Measurements from ENCODE around the gene PSMG3.

PSMG3 gene

DNA sequence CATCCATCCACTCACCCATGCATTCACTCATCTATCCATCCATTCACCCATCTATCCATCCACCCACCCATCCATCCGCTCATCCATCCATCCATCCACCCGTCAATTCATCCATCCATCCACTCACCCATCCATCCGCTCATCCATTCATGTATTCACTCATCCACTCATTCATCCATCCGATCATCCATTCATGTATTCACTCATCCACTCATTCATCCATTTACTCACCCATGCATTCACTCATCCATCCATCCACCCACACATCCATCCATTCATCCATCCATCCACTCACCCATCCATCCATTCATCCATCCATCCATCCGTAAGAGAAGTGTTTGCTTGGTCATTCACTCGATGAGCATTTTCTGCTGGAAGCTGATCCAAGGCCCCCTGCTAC is 8.7 kb upstream of the PSMG3 start:
- no peak for DNase-seq

- no peak for DNase-seq
These were observed 6.9 kb upstream of the PSMG3 start for GRCh38 chr7:1576521-1577253.

GRCh38 chr7:1575809-1576208 is 6.0 kb upstream of the PSMG3 start:
- DNase-seq = no peak

GRCh38 chr7:1572111-1572822 is 2.4 kb upstream of the PSMG3 start:
- peak; percentile 36 to 49 (median 48) for DNase-seq

DNA sequence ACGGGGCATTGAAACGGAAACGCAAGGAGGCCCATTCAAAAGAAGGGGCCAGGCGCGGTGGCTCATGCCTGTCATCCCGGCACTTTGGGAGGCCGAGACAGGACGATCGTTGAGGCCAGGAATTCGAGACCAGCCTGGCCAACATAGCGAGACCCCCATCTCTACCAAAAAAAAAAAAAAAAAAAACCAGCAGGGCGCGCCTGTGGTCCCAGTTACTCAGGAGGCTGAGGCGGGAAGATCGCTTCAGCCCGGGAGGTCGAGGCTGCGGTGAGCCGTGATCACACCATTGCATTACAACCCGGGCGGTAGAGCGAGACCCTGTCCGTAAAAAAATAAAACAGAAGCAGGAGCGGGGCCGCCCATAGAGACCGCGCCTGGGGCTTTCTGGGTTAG is 396 bp downstream of the PSMG3 start:
- no peak for DNase-seq

DNA sequence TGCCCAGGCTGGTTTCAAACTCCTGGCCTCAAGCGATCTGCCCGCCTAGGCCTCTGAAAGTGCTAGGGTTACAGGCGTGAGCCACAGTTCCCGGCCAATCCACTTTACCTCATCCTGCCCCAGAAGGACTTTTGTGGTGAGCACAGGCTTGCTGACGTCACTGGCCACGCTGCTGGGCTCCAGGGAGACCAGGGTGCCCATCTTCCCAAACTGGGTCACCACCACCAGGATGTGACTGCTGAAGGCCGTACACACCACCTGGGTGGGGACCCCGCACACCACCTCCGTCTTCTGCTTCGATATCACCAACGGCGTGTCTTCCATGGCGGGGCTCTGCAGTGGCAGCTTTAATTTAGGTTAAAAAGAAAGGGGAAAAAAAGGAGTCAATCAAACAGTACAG is 816 bp downstream of the PSMG3 start:
- DNase-seq = peak; percentile 31 to 57 (median 44)

GRCh38 chr7:1567896-1568510 is 1.8 kb downstream of the PSMG3 start:
- DNase-seq = no peak

GRCh38 chr7:1567049-1567771 is 2.6 kb downstream of the PSMG3 start:
- DNase-seq = no peak

DNA sequence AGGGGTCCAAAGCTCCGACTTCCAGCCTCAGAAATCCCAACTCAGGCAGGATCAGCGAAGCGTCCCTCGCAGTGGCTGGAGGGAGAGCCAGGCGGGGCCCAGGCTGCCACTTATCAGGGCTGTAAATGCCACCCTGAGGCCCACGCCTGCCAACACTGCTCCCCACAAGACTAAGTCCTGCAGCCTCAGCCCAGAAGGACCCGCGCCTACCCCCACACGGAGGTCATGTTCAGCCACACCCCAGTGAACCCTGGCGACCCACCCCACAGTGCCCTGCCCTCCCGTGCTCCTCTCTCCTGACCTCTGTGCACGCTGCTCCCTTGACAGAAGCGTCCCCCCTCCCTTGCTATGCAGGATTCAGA is 3.2 kb downstream of the PSMG3 start:
- DNase-seq = no peak

GRCh38 chr7:1564603-1565022 is 5.2 kb downstream of the PSMG3 start:
- peak; percentile 49 to 52 (median 51) for DNase-seq

DNA sequence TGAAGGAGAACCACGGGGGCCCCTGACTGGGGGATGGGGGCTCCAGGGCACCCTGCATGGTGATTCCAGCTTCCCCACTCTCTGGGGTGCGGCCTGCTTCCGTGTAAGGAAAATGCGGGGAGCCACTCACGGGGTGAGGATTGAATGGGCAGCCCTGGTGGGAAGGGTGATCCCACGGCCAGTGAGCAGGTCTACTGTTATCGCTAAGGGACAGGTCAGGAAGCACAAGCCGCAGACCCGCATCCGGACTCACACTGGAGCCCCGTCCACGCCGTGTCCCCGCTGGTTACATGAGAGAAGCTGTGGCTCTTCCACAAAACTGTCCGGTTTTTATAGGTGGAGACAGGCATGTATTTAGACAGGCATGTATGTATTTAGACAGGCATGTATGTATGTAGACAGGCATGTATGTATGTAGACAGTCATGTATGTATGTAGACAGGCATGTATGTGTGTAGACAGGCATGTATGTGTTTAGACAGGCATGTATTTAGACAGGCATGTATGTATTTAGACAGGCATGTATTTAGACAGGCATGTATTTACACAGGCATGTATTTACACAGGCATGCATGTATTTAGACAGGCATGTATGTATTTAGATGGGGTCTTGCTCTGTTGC is 5.7 kb downstream of the PSMG3 start:
- peak in 1 of 3 donors; percentile 20 for DNase-seq

- no peak for DNase-seq
These were observed 7.2 kb downstream of the PSMG3 start for GRCh38 chr7:1562597-1563051.

DNA sequence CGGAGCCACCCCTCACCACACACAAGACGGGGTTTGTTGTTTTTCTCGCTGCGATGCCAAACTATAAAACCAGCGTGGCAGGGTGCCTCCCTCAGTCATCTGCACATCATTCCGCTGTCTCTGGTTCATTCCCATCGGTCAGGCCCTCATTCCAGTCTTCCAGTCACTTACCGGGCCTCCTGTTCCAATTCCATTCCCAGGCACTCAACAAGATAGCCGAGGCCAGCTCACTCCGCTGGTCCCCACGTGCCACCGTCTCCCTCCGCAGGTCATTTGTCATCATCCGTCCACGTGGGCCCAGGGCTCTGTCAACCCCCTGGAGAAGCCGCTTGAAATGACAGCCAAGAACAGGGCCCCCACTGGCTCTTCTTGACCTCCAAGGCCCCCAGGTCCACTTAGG is 7.7 kb downstream of the PSMG3 start:
- DNase-seq = no peak

DNA sequence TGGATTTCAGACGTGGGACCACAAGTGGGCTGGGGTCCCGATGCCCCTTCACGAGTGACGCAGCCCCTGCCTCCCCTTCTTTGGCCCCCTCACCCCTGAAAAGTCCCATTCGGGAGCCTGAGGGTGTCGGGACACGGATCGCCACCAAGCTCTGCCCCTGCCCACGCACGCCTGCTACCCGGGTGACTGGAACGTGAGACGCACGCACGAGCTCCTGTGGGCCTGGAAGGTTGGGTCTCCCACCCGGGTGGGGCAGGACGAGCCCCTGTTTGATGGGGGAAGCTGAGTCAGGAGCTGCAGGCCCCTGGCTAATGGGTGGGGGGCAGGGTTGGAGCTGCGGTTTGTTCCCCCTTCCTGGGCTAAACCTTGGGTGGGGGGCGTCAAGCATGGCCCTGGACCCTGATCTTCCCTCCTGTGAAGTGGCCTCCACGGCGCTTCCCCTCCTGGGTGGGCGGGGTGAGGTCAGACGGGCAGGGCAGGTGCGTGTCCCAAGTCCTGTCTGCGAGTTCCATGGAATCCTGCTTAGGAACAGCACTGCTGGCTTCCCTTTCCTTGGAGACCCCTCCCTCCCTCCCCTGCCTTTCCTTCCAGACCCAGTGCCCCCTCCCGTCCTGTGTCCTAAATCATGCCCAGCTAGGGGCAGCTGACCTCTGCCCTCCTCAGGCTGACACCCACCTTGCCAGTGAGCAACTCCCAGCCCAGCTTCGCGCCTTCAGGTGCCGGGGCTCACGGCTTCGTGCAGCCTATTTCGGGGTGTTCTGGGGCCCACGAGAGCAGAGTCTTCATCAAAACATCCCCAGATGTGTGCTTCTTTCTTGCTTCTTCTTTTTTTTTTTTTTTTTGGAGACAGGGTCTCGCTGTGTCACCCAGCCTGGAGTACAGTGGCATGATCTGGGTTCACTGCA is 8.5 kb downstream of the PSMG3 start:
- no peak for DNase-seq

- no peak for DNase-seq
These were observed 9.2 kb downstream of the PSMG3 start for GRCh38 chr7:1560620-1561031.

DNA sequence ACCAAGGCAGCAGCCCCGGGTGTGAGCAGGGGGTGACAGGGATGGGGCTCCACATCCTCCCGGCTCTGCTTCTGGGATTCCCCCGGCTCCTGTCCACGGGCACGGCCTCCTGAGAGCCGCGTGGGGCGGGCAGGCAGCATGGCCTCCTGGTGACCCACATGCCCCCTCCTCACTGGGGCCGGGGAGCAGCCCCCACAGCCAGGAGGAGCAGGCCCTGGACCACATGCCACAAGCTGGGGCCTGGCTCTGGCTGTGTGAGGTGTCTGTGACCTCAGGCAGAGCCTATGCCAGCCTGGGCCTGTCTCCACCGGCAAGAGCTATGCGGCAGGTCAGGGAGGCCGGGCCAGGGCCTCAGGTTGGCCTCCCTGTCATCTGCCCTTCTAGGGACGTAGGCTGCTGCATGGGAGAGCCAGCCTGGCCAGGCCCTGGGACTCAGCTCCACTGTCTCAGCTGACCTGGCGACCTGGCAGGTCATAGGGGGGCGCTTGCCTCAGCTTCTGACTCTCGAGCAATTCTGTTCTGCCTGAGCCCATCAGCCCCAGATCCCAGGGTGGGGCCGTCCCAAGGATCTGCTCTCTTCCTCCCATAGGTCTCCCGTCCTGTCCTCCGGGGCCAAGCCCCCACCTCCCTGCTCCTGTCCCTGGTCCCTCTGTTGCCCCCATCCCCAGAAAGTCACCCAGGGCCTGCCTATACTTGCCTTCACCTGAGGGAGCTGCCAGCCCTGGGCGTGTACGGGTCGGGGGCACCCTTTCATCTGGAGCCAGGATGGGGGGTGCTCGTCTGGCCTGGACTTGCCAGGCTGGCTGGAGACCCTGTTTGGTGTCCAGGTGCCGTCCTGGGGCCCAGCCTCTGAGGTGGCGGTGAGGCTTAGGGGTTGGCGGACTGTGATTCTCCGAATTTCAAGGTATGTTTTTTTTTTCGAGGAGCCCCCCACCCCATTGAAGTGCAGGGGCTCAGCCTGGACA is 9.9 kb downstream of the PSMG3 start:
- DNase-seq = no peak

- DNase-seq = no peak
These were observed 10.8 kb downstream of the PSMG3 start for GRCh38 chr7:1558841-1559625.

GRCh38 chr7:1558181-1558811 is 11.5 kb downstream of the PSMG3 start:
- no peak for DNase-seq

DNA sequence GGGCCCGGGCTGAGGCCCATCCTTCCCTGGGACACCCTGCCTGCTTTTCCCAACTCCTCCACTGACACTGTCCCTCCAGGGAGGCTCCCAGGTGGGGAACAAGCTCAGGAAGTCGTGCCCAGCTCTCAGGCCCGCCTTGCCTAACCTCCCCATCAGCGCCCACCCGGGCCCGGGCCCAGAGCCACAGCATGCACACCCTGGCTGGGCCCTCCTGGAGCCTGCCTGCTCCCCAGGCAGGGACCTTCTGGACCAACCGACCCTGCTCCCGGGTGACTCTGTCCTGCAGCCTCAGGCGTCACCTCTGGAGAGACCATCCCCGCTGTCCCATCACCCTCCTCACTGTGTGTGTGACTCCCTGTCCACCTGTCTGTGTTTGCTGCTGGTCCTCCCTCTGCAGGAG is 12.1 kb downstream of the PSMG3 start:
- no peak for DNase-seq
